Measurements from ENCODE around the gene KCNK10. TPM values are rescaled to one million over a fixed set of nuclear protein-coding genes. Genes with fewer than 3 reads are reported as not detected.

The KCNK10 gene, protein sequence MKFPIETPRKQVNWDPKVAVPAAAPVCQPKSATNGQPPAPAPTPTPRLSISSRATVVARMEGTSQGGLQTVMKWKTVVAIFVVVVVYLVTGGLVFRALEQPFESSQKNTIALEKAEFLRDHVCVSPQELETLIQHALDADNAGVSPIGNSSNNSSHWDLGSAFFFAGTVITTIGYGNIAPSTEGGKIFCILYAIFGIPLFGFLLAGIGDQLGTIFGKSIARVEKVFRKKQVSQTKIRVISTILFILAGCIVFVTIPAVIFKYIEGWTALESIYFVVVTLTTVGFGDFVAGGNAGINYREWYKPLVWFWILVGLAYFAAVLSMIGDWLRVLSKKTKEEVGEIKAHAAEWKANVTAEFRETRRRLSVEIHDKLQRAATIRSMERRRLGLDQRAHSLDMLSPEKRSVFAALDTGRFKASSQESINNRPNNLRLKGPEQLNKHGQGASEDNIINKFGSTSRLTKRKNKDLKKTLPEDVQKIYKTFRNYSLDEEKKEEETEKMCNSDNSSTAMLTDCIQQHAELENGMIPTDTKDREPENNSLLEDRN
- total RNA-seq, result not detected in 2 replicates

DNA sequence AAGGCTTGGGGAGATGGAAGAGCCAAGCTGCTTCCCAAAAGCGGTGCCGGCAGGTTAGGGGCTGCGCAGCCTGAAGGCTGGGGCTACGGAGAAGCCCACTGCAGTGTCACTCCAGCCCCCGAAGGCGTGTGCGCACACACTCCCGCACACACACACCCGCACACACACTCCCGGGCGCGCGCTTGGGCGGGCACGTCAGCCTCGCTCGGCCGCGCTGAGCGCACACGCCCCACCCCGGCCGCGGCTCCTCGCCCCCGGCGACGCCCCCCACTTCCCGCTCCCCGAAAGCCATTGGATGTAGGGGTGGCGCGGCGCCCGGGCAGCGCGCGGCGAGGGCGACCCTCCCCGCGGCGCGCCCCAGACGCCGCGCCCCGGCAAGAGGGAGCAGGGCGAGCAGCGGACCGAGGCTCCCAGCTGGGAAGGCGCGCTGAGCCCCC lies at the start of gene KCNK10:
Gene KCNK10, minus strand, starts transcription at position 184 of the 437 bp plus-strand sequence. CDS start 471 bp downstream, outside the sequence.
- DNase-seq (ENCODE audit: extremely low read depth, low read depth, low spot score), result no peak

DNA sequence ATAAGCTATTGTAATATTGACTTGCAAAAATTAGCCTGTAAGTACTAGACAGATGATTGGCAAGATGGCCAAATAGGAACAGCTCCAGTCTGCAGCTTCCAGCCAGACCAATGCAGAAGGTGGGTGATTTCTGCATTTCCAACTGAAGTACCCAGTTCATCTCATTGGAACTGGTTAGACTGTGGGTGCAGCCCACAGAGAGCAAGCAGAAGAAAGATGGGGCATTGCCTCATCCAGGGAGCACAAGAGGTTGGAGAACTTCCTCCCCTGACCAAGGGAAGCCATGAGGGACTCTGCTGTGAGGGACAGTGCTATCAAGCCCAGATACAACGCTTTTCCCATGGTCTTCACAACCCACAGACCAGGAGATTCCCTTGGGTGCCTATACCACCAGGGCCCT lies 46.4 kb upstream of the KCNK10 start:
- DNase-seq (ENCODE audit: extremely low read depth, low read depth, low spot score), result no peak

DNA sequence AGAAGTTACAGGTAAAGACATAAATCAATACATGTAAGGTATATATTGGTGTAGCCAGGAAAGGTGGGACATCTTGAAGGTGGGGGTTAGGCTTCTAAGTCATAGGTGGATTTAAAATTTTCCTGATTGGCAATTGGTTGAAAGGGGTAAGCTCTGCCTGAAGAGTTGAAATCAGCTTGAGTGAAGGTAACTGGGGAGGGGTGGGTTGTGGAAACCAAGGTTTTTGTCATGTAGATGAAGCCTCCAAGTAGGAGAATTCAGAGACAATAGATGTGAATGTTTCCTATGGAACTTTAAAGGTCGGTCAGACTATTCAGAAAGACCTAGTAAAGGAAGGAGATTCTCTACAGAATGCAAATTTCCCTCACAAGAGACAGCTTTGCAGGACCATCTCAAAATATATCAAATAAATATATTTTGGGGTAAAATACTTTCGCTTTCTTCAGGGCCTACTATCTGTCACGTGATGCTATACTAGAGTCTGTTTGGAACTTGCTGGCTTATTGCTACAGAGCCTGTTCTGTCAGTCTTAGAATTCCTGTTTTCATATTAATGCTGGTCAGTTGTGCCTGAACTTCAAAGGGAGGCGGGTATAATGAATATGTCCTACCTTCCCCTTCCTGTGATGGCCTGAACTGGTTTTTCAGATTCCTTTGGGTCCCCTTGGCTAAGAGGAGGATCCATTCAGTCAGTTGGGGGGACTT lies 41.8 kb upstream of the KCNK10 start:
- no peak for DNase-seq (ENCODE audit: extremely low read depth, low read depth, low spot score)

DNA sequence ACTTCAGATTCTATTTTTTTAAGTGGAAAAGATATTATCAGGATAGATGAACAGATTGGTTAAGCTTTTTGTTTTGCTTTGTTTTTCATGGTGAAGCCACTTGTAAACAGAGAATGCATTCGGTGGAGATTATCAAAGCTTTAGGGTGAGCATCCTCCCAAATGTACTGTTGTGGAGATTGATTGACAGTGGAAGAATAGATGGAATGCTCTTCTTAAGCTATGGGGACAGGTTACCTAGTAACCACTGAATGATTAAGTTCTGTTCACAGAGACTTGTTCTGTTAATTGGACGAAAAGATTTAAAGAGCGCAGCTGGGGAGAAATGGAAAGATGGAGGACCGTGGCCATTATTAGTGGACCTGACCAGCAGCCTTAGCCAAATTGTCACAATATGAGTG lies 40.6 kb upstream of the KCNK10 start:
- no peak for DNase-seq (ENCODE audit: extremely low read depth, low read depth, low spot score)

DNA sequence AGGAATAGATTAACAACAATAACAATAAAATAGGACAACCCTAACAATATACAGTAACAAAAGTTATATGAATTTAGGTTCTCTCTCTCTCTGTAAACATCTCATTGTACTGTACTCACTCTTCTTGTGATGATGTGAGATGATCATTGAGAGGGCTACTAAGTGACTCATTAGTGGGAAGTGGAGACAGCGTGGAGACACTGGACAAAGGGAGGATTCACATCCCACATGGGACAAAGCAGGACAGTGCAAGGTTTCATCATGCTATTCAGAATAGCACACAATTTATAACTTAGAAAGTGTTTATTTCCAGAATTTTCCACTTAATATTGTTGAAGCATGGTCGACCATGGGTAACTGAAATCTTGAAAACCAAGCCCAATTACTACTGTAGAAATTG lies 36.4 kb upstream of the KCNK10 start:
- no peak for DNase-seq (ENCODE audit: extremely low read depth, low read depth, low spot score)

DNA sequence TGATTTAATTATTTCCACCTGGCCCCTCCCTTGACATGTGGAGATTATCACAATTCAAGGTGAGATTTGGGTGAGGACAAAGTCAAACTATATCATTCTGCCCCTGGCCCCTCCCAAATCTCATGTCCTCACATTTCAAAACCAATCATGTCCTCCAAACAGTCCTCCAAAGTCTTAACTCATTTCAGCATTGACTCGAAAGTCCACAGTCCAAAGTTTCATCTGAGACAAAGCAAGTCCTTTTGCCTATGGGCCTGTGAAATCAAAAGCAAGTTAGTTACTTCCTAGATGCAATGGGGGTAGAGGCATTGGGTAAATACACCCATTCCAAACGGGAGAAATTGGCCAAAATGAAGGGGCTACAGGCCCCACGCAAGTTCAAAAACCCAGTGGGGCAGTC lies 31.3 kb upstream of the KCNK10 start:
- no peak for DNase-seq (ENCODE audit: extremely low read depth, low read depth, low spot score)

DNA sequence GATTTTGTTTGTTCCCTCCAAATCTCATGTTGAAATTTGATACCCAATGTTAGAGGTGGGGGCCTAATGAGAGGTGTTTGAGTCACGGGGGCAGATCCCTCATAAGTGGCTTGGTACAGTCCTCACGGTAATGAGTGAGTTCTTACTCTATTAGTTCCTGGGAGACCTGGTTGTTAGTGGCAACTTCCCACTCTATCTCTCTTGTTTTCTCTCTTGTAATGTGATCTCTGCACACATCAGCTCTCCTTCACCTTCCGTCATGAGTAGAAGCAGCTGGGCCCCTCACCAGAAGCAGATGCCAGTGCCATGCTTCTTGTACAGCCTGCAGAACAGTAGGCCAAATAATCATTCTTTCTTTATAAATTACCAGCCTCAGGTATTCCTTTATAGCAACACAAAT lies 29.6 kb upstream of the KCNK10 start:
- DNase-seq (ENCODE audit: extremely low read depth, low read depth, low spot score), result no peak

DNA sequence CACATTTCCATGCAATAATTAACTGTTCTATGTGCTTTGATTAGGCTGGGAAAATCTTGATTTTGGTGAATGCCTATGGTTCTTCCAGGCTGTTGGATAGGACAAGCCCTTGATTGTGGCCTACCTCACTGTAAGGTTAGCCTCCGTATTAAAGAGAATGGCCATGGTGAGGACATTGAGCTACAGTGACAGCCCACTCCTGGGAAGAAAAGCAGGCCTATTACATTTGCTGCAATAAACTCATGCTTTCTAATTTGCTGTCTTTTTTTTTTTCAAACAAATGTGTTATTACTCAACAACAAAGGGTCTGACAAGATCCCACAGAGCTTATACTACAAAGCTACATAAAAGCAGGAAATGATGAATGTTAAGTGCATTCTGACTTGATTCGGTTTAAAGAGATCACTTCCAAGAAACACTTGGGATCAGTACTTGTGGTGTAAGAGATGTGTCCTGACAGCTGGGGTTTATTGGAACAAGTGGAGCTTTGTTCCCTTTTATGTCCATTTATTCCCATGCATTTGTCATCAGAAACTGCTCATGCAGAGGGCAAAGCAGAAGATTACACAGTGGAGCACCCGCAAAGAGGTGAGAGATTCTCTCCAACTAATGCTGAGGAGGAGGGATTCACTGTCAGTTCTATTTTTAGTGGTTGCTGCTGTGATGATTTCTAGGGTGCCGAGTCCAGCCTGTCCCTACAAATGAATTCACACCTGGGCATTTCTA lies 29.1 kb upstream of the KCNK10 start:
- no peak for DNase-seq (ENCODE audit: extremely low read depth, low read depth, low spot score)

DNA sequence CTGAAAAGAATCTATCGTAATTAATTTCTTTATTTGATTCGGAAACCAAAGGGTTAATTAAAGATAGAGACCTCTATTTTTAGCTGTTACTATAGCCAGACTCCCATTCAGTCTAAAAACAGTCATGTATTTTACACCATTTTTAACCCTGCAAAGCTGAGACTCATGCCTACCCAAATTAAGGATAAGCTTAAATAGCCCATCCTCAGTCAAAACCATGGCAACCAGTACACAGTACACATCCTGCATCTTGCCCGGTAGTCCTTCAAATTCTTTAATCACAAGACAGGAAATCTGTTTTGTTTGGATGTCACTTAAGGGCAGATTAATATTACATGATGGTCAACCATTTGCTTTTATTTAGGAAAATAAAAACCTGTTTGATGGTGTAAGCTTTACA lies 25.5 kb upstream of the KCNK10 start:
- DNase-seq (ENCODE audit: extremely low read depth, low read depth, low spot score), result no peak

DNA sequence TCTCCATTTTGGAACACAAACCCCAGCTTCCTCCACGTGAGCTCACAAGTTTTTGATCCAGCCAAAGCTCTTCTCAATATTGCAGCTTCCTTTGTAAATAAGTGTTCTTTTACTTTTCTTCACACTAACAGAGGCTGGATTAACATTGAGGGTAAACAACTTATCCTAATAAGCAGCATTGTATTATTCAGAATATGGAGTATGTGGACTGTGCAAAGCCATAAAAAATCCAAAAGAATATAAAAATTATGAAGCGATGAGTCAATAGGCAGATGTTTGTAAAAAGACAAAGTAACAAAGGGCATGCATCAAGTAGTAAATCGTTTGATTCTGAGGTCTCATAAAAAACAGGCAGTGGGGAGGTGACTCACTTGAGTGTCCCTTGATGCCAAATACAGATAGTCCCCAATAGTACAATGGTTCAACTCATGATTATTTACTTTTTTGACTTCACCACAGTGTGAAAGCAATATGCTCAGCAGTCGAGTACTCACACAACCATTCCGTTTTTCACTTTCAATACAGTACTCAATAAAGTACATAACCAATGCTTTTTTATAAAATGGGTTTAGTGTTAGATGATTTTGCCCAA lies 23.1 kb upstream of the KCNK10 start:
- no peak for DNase-seq (ENCODE audit: extremely low read depth, low read depth, low spot score)

DNA sequence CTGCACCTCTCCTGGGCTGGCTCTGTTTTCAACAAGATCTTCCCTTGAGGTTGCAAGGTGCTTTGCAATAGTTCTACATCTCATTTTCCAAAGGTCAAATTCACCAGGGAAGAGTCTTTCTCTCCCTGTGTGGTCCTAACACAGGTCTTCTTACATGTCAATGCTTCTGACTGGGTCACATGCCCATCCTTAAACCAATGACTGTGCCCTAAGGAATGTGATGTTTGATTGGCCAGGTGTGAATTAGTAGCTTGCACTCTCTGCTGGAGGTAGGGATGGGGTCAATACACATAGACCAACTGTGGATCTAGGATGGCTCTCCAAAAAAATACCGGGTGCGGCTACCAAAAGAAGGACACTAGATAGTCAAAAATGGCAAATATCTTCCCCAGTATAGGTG lies 19.9 kb upstream of the KCNK10 start:
- DNase-seq (ENCODE audit: extremely low read depth, low read depth, low spot score), result no peak

DNA sequence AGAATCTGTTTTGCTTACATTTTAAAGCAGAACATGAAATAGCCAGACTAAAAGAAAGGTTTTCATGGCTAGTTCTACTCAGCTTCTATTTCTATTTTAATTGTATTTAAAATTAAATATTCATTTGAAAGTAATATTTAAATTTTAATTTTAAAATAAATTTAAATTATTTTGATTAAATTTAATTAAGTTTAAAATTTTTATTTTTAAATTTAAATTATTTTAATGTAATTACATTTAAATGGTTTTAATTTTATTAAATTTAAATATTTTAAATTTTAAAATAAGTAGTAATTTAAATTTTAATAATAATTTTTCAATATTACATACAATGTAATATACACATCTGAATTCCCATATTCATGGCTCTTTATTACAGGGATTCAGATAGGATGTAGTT lies 17.3 kb upstream of the KCNK10 start:
- DNase-seq (ENCODE audit: extremely low read depth, low read depth, low spot score), result no peak

DNA sequence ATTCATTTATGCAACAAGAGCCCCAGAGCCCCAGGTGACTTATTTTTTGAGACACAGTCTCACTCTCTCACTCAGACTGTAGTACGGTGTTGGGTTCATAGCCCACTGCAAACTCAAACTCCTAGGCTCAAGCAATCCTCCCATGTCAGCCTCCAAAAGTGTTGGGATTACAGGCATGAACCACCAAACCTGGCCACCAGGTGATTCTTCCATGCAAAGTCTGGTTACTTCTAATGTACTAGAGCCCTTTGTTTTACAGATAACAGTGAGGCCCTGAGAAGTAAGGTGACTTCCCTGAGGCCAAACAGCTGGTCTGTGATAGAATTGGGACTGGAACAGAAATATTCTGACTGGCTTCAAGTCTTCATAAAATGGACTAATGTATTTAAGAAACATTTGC lies 10.0 kb upstream of the KCNK10 start:
- no peak for DNase-seq (ENCODE audit: extremely low read depth, low read depth, low spot score)

DNA sequence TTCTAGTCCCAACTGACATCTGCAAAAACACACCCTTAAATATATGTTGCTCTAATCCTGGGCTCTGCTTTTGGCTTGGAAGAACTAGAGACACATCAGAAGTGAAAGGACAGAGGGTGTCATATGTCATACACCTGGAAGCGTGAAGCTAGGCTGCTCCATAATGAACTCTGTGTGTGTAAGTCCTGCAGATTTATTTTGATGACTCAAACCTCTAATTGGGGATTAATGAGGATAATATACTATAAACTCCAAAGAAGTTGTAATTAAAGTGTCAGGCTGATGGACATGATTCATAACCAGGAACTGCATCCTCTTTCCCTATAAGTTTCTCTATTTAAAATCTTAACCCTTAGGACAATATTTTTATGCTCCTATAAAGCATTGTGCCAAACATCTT lies 4.4 kb upstream of the KCNK10 start:
- no peak for DNase-seq (ENCODE audit: extremely low read depth, low read depth, low spot score)

DNA sequence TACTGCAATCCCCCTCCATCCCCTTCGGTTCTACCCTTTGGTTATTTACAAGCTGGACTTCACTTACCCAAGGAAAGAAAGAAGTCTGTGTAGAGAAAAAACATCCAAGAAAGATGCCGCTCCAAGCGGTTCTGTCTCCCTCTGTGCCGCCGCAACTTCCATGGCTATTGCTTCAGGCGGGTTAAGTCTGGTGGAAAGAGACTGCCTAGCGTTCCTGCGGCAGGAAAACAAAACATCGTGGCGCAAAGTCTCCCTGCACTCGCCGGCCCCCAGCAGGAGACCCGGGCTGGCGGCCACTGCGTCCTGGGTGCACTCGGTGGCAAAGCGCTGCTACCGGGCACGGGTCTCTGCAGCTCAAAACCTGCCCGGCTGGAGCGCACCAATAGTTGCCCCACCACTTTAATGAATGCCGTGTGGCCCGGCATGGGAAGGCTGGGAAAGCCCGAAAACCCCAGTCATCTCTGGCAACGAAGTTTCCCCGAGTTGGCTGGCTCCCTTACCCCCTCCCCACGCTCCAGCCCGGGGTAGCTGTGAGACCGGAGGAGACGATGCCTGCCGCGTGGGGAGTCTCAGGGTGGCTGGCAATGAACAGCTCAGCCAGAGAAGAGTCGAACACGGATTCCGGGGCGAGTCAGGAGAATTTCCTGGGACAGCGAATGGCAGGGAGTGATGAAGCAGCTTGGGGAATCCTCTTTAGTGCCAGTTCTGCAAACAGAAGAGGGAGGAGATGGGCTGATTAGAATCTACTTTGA lies 3.5 kb upstream of the KCNK10 start:
- DNase-seq (ENCODE audit: extremely low read depth, low read depth, low spot score), result no peak

DNA sequence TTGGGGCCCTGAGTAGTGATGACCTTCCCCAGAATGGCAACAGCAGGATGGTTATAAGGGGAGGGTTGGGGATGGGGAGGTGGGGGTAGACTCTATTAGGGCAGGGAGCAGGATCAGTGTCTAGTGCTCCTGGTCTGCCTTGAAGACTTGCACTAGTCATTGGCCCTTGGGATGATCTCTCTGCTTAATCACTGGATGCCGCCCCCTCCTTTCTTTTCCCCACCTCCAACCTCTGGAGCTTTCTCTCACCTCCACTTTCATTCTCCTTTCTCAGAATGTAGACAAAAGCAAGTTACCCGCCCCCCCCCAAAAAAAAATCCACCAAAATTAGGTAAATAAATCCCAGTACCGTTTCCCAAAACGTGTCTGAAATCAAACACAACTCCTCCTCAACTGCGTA lies 2.8 kb upstream of the KCNK10 start:
- no peak for DNase-seq (ENCODE audit: extremely low read depth, low read depth, low spot score)

DNA sequence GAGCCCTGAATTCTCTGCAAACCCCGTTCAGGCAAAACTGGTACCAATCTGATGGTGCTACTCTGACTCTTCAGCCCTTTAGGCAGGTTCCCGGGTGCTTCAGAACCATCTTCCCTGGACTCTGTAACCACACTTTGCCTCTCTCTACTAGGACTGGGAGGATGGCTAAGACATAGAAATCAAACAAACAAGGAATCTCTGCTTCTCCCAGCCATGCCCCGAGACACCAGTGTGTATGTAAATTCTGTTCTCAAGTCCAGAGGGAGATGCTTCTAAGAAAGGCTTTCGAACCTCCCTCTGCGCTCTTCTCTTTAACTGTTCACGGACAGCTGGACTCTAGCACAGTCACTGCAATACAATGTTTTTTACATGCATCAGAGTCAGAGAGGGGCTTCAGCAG lies 1.9 kb upstream of the KCNK10 start:
- DNase-seq (ENCODE audit: extremely low read depth, low read depth, low spot score), result no peak

DNA sequence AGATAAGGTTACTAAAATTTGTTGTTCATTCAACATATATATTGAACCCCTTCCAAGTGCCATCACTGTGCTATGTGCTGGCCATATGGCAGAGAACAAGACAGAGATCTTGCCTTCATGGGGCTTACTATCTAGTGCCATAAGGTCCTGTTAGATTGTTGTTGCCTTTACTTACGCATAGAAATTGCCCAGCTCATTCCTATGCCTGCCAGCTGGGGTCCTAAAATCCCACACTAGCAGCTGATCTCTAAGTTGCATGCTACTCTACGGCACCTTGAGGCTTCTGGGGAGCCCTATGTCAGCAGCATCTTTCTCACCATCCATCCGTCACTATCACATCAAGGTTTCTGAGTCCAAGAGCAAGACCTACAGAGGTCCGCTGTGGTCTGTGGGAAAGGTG lies 1.4 kb upstream of the KCNK10 start:
- DNase-seq (ENCODE audit: extremely low read depth, low read depth, low spot score), result no peak

DNA sequence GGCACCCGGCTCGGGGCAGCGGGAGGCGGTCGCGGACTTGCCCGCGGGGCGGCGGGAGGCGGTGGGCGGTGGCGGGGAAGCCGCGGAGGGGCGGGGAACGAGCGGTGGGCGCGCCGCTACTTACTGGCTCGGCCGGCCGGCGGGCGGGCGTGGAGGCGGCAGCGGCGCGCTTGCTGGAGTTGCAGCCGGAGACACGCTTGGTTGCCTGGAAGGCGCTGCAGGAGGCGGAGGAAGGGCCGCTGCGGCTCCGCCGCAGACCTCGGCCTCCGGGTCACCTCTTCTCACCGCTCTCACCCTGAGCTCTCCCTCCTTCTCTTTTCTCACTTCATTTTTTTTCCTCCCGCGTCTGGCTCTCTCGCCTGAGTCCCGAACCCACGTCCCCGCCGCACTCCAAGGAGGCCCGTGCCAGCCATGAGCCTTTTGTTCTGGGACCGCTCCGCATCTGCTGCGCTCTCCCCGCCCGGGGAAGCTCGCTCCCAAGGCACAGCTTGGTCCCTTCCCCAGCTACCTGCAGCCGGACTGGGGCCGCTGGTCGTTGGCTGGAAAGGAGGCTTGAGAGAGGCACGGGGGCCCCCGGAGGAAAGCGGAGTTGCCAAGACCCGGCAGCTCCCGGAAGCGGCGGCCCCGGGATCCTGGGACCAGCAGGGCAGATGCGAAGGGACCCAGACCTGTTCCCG lies 592 bp upstream of the KCNK10 start:
- DNase-seq (ENCODE audit: extremely low read depth, low read depth, low spot score), result no peak
